HepG2 (cell line): Measurements from ENCODE around the gene FAM174C. TPM values are rescaled to one million over a fixed set of nuclear protein-coding genes. Genes with fewer than 3 reads are reported as not detected.

ENCODE experiments used
- ATF2 ChIP-seq: sonication (generic); formaldehyde crosslinking; IDR thresholded peaks from 2 replicates; pipeline ENCODE4 v1.4.0; 2020; ENCODE audit warnings: missing genetic modification reagents
- EEA1 ChIP-seq: sonication (generic); formaldehyde crosslinking; IDR thresholded peaks from 2 replicates; pipeline ENCODE4 v1.5.1; 2020; ENCODE audit warnings: mild to moderate bottlenecking, missing genetic modification reagents, borderline replicate concordance
- HNRNPK ChIP-seq: fragments of 200-400 bp; formaldehyde crosslinking; IDR thresholded peaks from 2 replicates; pipeline ENCODE4 v1.6.1; 2018; ENCODE audit warnings: low read length, low read depth, moderate library complexity, mild to moderate bottlenecking; ENCODE audit not compliant: poor library complexity, severe bottlenecking
- HOXA9 ChIP-seq: sonication (generic); formaldehyde crosslinking; IDR thresholded peaks from 2 replicates; pipeline ENCODE4 v1.8.1; 2022; ENCODE audit warnings: missing genetic modification reagents, mild to moderate bottlenecking, moderate library complexity, borderline replicate concordance
- JARID2 ChIP-seq: sonication (generic); formaldehyde crosslinking; IDR thresholded peaks from 2 replicates; pipeline ENCODE4 v1.8.1; 2023; ENCODE audit warnings: missing genetic modification reagents, inconsistent platforms; ENCODE audit not compliant: insufficient replicate concordance
- KDM4B ChIP-seq: sonication (generic); formaldehyde crosslinking; IDR thresholded peaks from 2 replicates; pipeline ENCODE4 v1.4.0; 2020; ENCODE audit warnings: missing genetic modification reagents
- MTF2 ChIP-seq: sonication (generic); formaldehyde crosslinking; IDR thresholded peaks from 2 replicates; pipeline ENCODE4 v1.5.0; 2020; ENCODE audit warnings: missing genetic modification reagents, borderline replicate concordance
- MYC ChIP-seq: sonication (generic); formaldehyde crosslinking; IDR thresholded peaks from 2 replicates; pipeline ENCODE4 v1.9.0; 2021; ENCODE audit warnings: missing genetic modification reagents, borderline replicate concordance
- NR2F2 ChIP-seq: IDR thresholded peaks from 2 replicates; pipeline ENCODE4 v1.6.1; 2012; ENCODE audit warnings: low read depth, inconsistent platforms, borderline replicate concordance
- RBFOX2 ChIP-seq: fragments of 200-400 bp; formaldehyde crosslinking; IDR thresholded peaks from 2 replicates; pipeline ENCODE4 v1.6.1; 2017; ENCODE audit warnings: low read depth, mild to moderate bottlenecking, low read length
- SP1 ChIP-seq, 2 experiments: fragments of 450-650 bp in 1 of 2; sonication (generic) in 1 of 2; formaldehyde crosslinking in 1 of 2; IDR thresholded peaks; 2 replicates each; pipeline versions ENCODE4 v1.4.0 to v1.6.1; 2016 to 2020; ENCODE audit warnings: missing genetic modification reagents in 1 of 2
- YEATS2 ChIP-seq: sonication (generic); formaldehyde crosslinking; IDR thresholded peaks from 2 replicates; pipeline ENCODE4 v1.4.0; 2020; ENCODE audit warnings: missing genetic modification reagents, borderline replicate concordance
- ZFP36L1 ChIP-seq: sonication (generic); formaldehyde crosslinking; IDR thresholded peaks from 2 replicates; pipeline ENCODE4 v1.8.0; 2022; ENCODE audit warnings: mild to moderate bottlenecking, missing genetic modification reagents, moderate library complexity
- ZNF253 ChIP-seq: sonication (generic); formaldehyde crosslinking; IDR thresholded peaks from 2 replicates; pipeline ENCODE4 v1.8.0; 2022; ENCODE audit warnings: mild to moderate bottlenecking, missing genetic modification reagents, borderline replicate concordance
- ZNF552 ChIP-seq: sonication (generic); formaldehyde crosslinking; IDR thresholded peaks from 2 replicates; pipeline ENCODE4 v1.9.0; 2022; ENCODE audit warnings: missing genetic modification reagents, mild to moderate bottlenecking, borderline replicate concordance
- ZNF691 ChIP-seq: sonication (generic); formaldehyde crosslinking; IDR thresholded peaks from 2 replicates; pipeline ENCODE4 v1.4.0; 2020; ENCODE audit warnings: missing genetic modification reagents, low read depth, mild to moderate bottlenecking, borderline replicate concordance
- ZNF788 ChIP-seq: sonication (generic); formaldehyde crosslinking; IDR thresholded peaks from 2 replicates; pipeline ENCODE4 v1.5.0; 2020; ENCODE audit warnings: mild to moderate bottlenecking, missing genetic modification reagents, borderline replicate concordance
- polyA plus RNA-seq, 8 experiments: library from polyadenylated mRNA; depleted of rRNA in 3 of 8; stranded (reverse) in 7 of 8; unstranded in 1 of 8; fragments of >200 nt; fragmentation: Illumina TruSeq in 4 of 8; extraction: Trizol in 4 of 8; gene quantifications; 2 replicates each; pipeline versions ENCODE4 v1.2.1 to v1.2.3, GENCODE V29; 2011 to 2016; ENCODE audit warnings: low read depth in 4 of 8, missing spikeins in 1 of 8, mixed read lengths in 1 of 8; ENCODE audit not compliant: insufficient read depth in 1 of 8
- total RNA-seq, 5 experiments: library from RNA; depleted of rRNA; stranded (reverse); fragments of >200 nt; fragmentation: Illumina TruSeq; extraction: Trizol; gene quantifications; 2 replicates each; pipeline ENCODE4 v1.2.3, GENCODE V29; 2016; ENCODE audit warnings: low read depth in 1 of 5
- TF ChIP-seq, protein P1 (sequence below): sonication (generic); formaldehyde crosslinking; IDR thresholded peaks from 2 replicates; pipeline ENCODE4 v1.4.0; 2020; ENCODE audit warnings: mild to moderate bottlenecking, missing genetic modification reagents
- TF ChIP-seq, protein P2 (sequence below): sonication (generic); formaldehyde crosslinking; IDR thresholded peaks from 2 replicates; pipeline ENCODE4 v1.4.0; 2020; ENCODE audit warnings: missing genetic modification reagents
- TF ChIP-seq, protein P3 (sequence below): sonication (generic); formaldehyde crosslinking; IDR thresholded peaks from 2 replicates; pipeline ENCODE4 v1.8.1; 2023; ENCODE audit warnings: mild to moderate bottlenecking, inconsistent platforms, moderate library complexity, missing genetic modification reagents, borderline replicate concordance

FAM174C gene
- total and polyA plus RNA-seq, 2 of the 13 experiments (the other 11 are each of a cell fraction or from before 2014, with no cell fraction given): 19.5 to 31.3 TPM

- TF ChIP-seq MYC (CRISPR knock-in tag): no peak
- no peak for TF ChIP-seq YEATS2 (CRISPR knock-in tag)
- no peak for TF ChIP-seq KDM4B (CRISPR knock-in tag)
- TF ChIP-seq HNRNPK: peak; percentile 55
- no peak for TF ChIP-seq ATF2
- peak; percentile 95 for TF ChIP-seq RBFOX2
- TF ChIP-seq JARID2 (CRISPR knock-in tag): peak; percentile 22
- TF ChIP-seq ZNF253: 0 out of 2 replicates have a peak, but pooled peaks have one; percentile 8
- TF ChIP-seq, protein P1, sequence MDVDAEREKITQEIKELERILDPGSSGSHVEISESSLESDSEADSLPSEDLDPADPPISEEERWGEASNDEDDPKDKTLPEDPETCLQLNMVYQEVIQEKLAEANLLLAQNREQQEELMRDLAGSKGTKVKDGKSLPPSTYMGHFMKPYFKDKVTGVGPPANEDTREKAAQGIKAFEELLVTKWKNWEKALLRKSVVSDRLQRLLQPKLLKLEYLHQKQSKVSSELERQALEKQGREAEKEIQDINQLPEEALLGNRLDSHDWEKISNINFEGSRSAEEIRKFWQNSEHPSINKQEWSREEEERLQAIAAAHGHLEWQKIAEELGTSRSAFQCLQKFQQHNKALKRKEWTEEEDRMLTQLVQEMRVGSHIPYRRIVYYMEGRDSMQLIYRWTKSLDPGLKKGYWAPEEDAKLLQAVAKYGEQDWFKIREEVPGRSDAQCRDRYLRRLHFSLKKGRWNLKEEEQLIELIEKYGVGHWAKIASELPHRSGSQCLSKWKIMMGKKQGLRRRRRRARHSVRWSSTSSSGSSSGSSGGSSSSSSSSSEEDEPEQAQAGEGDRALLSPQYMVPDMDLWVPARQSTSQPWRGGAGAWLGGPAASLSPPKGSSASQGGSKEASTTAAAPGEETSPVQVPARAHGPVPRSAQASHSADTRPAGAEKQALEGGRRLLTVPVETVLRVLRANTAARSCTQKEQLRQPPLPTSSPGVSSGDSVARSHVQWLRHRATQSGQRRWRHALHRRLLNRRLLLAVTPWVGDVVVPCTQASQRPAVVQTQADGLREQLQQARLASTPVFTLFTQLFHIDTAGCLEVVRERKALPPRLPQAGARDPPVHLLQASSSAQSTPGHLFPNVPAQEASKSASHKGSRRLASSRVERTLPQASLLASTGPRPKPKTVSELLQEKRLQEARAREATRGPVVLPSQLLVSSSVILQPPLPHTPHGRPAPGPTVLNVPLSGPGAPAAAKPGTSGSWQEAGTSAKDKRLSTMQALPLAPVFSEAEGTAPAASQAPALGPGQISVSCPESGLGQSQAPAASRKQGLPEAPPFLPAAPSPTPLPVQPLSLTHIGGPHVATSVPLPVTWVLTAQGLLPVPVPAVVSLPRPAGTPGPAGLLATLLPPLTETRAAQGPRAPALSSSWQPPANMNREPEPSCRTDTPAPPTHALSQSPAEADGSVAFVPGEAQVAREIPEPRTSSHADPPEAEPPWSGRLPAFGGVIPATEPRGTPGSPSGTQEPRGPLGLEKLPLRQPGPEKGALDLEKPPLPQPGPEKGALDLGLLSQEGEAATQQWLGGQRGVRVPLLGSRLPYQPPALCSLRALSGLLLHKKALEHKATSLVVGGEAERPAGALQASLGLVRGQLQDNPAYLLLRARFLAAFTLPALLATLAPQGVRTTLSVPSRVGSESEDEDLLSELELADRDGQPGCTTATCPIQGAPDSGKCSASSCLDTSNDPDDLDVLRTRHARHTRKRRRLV (CRISPR knock-in tag): no peak
- no peak for TF ChIP-seq ZNF552 (CRISPR knock-in tag)
- no peak for TF ChIP-seq ZNF788 (CRISPR knock-in tag)
- no peak for TF ChIP-seq SP1 (IDR thresholded peaks at IDR 0.05)
- 0 out of 2 replicates have a peak, but pooled peaks have one; percentile 37 for TF ChIP-seq SP1 (CRISPR knock-in tag; IDR thresholded peaks at IDR 0.05)
- no peak for TF ChIP-seq HOXA9 (CRISPR knock-in tag)
- TF ChIP-seq EEA1 (CRISPR knock-in tag): no peak
- TF ChIP-seq ZNF691 (CRISPR knock-in tag): no peak
- TF ChIP-seq, protein P2, sequence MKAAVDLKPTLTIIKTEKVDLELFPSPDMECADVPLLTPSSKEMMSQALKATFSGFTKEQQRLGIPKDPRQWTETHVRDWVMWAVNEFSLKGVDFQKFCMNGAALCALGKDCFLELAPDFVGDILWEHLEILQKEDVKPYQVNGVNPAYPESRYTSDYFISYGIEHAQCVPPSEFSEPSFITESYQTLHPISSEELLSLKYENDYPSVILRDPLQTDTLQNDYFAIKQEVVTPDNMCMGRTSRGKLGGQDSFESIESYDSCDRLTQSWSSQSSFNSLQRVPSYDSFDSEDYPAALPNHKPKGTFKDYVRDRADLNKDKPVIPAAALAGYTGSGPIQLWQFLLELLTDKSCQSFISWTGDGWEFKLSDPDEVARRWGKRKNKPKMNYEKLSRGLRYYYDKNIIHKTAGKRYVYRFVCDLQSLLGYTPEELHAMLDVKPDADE (CRISPR knock-in tag): no peak
- no peak for TF ChIP-seq ZFP36L1 (CRISPR knock-in tag)
- TF ChIP-seq MTF2 (CRISPR knock-in tag): no peak
- TF ChIP-seq, protein P3, sequence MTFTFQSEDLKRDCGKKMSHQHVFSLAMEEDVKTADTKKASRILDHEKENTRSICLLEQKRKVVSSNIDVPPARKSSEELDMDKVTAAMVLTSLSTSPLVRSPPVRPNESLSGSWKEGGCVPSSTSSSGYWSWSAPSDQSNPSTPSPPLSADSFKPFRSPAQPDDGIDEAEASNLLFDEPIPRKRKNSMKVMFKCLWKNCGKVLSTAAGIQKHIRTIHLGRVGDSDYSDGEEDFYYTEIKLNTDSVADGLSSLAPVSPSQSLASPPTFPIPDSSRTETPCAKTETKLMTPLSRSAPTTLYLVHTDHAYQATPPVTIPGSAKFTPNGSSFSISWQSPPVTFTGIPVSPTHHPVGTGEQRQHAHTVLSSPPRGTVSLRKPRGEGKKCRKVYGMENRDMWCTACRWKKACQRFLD: no peak
- no peak for TF ChIP-seq NR2F2
These were observed 21.2 kb upstream of the FAM174C start (continued) for GRCh38 chr19:1254081-1254527.
